ENCODE measurements around the gene ABHD2. TPM values are rescaled to one million over a fixed set of nuclear protein-coding genes. Genes with fewer than 3 reads are reported as not detected.
"Not testable (repeated sequence)": the region's sequence is repeated elsewhere in the genome, so short reads cannot be mapped to it uniquely, and the experiment has no call there.

ABHD2 gene, protein sequence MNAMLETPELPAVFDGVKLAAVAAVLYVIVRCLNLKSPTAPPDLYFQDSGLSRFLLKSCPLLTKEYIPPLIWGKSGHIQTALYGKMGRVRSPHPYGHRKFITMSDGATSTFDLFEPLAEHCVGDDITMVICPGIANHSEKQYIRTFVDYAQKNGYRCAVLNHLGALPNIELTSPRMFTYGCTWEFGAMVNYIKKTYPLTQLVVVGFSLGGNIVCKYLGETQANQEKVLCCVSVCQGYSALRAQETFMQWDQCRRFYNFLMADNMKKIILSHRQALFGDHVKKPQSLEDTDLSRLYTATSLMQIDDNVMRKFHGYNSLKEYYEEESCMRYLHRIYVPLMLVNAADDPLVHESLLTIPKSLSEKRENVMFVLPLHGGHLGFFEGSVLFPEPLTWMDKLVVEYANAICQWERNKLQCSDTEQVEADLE
- 61.1 and 78.2 TPM in 2 replicates for total RNA-seq
- 61.4 TPM for polyA plus RNA-seq (2012)

DNA sequence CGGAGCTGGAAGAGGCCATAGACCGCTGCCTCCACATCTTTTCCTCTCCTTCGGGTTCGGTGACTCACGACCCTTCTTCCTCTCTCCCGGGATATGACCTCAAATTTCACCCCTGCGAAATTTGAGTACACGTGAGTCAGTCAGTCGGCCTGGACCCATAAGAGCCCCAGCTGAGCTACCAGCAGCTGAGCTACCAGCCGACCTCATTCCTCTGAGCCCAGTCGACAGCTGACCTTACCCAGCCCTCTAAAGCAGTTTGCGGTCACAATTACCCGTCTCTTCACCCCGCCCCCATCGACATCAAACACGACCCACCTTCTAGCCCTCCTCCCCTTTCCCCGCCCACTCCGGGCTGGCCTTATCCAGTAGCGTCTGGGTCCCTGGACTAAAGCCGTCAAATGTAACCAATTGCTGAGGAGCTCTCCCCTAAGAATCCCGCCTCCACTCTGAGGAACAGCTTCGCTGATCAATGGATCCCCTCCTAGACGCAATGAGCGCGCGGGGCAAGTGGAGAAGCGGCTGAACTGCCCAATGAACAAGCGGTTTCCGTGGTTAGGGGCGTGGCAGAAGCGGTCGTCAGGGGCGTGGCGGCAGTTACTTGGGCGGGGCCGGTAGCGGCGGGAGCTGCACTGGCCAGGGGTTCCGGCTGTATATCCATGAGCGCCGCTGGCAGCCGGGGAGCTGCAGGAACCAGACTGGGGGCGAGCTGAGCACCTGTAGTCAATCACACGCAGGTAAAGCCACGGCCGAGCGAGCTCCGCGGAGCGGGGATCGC, at the start of gene ABHD2:
Gene ABHD2, plus strand, starts transcription at position 627 of the 775 bp plus-strand sequence. CDS start 27,872 bp downstream, outside the sequence.
- DNase-seq (ENCODE audit: low read depth) = peak; percentile 100

DNA sequence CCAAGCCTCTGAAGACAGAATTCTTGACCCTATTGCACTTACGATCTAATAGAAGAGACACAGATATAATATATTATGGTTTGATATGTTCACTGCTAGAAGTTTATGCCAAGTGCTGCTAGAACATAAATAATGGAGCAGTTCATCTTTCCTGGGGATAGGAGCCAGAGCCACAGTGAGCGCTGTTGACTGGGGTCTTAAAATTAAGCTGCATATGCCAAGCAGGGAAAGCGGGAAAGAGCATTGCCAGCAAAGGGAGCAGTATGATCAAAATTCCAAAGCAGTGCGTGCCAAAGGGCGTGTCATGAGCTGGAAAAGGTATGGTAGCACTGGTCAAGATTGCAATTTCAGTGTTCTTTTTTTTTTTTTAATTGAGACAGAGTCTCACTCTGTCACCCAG, 49.1 kb upstream of the ABHD2 start:
- no peak for DNase-seq (ENCODE audit: low read depth)

DNA sequence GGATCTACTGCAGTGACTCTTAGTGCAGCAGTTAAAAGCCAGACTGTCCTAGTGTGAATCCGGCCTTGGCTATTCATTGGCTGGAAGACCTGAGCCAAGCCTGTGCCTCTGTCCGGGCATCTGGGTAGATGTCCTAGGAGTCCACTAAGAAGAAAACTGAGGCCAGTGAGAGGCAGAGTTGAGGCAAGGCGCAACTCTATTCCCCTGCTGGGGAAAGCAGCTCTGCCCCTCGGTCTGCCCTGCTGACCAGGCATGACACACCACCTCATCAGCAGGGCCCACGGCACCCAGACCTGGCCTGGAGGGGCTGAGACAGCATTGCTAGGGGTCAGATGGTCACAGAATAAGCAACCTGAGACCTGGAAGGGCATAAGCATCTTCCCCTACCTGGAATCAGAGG, 46.7 kb upstream of the ABHD2 start:
- no peak for DNase-seq (ENCODE audit: low read depth)

DNA sequence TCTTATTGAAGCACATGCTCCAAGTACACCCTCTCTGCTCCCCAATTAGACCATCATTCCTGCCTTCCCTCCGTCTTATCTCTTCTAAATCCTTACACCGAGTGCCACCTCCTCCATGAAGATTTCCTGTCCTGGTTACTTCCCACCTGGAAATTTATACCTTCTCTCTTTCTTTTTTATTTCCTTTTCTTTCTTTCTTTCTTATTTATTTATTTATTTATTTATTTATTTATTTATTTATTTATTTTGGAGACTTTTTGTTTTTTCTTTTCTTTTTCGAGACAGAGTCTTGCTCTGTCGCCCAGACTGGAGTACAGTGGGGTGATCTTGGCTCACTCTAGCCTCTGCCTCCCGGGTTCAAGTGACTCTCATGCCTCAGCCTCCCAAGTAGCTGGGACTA, 45.9 kb upstream of the ABHD2 start:
- no peak for DNase-seq (ENCODE audit: low read depth)

DNA sequence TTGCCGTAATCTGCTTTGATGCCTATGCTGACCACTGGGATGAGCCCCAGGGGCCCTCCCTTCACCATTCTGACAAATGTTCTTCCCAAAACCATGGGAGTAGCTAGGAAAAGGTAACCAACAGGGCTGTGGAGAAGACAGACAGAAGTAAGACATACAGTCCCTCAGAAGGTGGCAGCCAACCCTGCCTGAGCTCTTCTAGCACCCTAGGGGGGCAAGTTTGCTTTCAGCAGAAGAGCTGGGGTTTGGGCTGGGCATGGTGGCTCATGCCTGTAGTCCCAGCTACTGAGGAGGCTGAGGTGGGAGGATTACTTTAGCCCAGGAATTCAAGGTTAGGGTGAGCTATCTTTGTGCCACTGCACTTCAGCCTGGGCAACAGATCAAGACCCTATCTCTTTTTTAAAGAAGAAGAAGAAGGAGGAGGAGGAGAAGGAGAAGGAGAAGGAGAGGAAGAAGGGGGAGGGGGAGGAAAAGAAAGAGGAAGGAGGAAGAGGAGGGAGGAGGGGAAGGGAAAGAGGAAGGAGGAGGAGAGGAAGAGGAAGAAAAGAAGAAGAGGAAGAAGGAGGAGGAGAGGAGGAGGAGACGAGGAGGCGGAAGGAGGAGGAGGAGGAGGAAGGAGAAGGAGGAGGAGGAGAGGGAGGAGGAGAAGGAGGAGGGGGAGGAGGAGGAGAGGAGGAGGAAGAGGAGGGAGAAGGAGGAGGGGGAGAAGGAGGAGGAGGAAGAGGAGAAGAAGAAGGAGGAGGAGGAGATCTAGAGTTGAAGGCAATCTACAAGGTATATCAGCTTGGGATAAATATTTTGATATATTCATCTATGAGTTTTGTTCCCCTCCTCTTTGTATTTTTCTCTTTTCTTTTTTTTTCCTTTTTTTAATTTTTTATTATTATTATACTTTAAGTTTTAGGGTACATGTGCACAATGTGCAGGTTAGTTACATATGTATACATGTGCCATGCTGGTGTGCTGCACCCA, 44.9 kb upstream of the ABHD2 start:
- DNase-seq (ENCODE audit: low read depth) = no peak

DNA sequence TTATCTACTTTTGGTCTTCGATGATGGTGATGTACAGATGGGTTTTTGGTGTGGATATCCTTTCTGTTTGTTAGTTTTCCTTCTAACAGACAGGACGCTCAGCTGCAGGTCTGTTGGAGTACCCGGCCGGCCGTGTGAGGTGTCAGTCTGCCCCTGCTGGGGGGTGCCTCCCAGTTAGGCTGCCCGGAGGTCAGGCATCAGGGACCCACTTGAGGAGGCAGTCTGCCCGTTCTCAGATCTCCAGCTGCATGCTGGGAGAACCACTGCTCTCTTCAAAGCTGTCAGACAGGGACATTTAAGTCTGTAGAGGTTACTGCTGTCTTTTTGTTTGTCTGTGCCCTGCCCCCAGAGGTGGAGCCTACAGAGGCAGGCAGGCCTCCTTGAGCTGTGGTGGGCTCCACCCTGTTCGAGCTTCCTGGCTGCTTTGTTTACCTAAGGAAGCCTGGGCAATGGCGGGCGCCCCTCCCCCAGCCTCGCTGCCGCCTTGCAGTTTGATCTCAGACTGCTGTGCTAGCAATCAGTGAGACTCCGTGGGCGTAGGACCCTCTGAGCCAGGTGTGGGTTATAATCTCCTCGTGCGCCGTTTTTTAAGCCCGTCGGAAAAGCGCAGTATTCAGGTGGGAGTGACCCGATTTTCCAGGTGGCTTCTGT, 39.1 kb upstream of the ABHD2 start:
- not testable (repeated sequence) for DNase-seq (ENCODE audit: low read depth)

DNA sequence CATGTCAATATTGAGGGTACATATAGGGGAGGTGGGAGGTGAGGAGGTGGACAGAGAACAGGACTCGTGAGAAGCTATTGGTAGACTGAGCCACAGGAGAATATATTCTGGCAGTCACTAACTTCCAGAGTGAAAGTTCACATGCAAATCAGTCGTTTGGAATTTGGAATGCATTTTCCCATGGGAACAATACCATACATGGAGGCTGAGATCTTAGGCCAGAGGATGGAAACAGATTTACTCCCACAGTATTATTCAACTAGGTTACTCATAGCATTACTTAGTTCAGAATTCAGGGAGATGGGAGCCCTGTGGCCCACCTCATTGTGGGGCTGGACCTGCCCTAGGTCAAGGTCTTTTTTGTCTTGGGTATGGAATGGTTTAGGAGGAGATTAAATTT, 36.4 kb upstream of the ABHD2 start:
- peak; percentile 71 for DNase-seq (ENCODE audit: low read depth)

DNA sequence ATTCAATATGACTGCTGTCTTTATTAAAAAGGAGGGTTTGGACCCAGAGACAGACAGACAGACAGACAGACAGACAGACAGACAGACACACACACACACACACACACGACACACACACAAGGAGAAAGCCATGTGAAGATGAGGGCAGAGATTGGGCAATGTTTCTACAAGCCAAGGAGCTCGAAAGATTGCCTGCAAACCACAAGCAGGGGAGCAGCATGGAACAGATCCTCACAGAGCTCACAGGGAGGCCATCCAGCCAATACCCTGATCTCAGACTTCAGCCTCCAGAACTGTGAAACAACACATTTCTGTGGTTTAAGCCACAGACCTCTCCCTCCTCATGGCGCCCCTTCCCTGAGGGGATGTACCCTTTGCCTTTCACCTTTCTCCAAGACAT, 35.8 kb upstream of the ABHD2 start:
- peak; percentile 74 for DNase-seq (ENCODE audit: low read depth)

DNA sequence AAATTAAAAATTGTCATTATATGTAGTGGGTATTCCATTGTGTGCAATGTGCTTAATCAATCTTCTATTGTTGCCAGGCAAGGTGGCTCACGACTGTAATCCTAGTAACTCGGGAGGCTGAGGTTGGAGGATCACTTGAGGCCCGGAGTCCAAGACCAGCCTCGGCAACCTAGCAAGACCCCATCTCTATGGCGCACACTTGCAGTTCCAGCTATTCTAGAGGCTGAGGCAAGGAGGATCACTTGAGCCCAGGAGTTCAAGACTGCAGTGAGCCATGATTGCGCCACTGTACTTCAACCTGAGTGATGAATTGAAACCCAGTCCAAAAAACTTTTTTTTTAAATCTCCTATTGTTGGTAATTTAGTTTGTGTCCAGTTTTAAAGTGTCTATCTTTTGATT, 33.4 kb upstream of the ABHD2 start:
- no peak for DNase-seq (ENCODE audit: low read depth)

DNA sequence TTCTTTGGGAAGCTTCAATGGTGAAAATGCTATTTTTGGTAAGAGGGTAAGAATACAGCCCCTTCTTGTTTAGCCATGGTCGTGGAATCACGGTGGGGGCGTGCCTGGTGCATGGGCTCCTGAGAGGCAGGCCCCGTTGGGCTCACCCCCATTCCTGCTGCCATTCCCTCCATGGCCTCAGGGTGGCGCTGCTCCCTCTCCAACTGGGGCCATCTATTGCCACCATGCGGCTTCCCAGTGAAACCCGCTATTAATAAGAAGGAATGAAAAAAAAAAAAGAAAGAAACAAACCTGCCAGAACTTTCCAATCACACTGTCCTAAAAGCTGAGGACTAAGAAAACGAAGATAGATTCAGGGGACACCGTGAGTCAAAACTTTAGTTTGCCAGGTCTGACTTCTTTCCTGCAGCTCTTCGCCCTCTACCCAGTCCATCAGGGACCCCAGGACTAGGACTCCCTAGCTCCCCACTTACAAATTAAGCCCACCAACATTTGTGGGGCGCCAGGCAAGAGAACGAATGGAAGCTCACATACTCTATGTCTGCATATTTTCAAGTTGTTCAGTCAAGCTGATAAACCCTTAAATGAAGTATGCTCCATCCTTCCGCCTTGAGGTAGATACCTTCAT, 30.6 kb upstream of the ABHD2 start:
- peak; percentile 88 for DNase-seq (ENCODE audit: low read depth)

DNA sequence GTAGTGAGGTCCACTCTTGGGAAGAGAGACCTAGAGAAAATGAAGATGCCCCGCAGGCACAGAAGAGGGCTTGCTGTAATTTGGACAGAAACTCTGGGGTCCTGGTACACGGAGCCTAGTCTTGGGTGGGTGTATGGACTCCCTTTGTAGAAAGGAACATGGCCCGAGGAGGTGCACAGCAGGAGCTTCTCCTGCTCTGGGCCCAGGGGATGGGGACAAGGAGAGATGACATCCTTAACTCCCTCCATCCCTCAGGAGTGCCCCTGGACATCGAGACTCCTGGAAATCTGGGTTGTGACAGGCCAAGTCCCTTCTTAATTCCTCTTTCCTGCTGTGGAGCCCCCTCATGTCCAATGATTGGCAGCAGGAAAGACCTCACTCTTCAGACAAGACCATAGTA, 29.9 kb upstream of the ABHD2 start:
- no peak for DNase-seq (ENCODE audit: low read depth)

DNA sequence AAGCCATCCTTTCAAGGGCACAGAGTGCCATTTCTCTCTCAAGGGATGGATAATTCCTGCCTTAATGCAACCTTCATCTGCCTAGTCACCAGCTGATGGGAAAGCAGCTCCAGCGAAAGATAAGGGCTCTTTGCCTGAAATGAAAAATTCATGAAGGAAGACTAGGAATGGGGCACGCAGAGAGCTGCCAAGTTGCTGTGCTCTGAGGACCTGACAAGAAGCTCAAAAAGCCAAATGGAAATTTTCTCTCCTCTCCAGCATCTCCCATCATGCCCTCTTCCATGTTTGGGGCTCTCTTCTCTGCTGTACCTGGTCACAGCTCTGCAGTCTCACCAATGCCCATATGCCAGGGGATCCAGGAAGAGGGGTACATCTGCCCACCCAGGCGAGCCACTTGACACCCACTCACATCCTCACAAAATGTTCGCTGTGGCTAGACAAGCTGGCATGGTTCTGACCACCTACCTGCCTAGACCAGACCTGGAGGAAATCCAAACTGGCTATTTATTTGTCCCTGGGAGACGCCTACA, 29.3 kb upstream of the ABHD2 start:
- no peak for DNase-seq (ENCODE audit: low read depth)

DNA sequence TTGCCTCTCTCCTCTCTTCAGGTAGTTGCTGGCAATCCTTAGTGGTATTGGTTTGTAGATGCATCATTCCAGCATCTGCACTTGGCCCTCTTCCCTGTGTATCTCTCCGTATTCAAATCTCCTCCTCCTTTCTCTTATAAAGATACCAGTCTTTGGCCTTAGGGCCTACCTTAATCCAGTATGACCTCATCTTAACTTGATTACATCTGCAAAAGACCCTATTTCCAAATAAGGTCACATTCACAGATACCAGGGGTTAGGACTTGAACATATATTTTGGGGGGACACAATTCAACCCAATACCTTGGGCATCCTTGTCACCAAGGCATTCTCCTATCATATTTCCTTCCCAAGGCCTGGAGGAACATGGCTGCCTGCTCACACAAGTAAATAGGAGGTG, 22.0 kb upstream of the ABHD2 start:
- DNase-seq (ENCODE audit: low read depth) = no peak

DNA sequence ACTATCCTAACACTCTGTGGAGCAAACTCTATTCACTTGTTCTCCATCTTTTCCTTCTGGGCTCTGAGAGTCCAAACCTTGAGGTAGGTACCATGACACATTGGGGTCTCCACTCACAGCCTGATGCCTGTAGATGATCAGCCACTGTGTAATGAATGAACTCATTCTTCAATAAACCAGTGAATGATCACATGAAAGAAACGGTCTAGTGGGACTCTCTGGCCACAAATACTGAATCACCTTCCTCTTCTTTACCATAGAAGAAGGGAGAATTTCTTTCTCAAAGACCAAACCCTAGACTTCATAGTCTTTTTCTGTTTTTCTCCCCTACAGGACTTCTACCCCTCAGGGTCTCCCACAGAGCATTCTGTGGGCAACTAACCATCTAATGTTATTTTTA, 20.5 kb upstream of the ABHD2 start:
- DNase-seq (ENCODE audit: low read depth) = peak; percentile 36

DNA sequence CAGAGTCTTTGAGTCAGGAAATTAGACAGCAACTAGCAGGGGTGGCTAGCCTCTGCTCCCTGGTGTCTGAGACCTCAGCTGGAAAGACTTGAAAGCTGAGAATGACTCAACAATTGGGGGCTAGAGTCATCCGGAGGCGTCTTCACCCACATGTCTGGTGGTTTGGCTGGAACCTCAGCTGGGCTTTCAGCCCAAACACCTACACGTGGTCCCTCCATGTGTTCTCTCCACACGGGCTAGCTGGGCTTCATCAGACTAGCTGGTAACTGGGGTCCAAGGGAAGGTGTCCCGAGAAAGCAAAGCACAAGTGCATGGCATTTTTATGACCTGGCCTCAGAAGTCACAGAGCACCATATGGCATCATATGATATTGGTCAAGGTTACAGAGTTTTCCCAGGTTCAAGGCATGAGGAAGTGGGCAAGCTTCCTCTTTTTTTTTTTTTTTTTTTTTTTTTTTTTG, 19.9 kb upstream of the ABHD2 start:
- DNase-seq (ENCODE audit: low read depth) = peak; percentile 96

DNA sequence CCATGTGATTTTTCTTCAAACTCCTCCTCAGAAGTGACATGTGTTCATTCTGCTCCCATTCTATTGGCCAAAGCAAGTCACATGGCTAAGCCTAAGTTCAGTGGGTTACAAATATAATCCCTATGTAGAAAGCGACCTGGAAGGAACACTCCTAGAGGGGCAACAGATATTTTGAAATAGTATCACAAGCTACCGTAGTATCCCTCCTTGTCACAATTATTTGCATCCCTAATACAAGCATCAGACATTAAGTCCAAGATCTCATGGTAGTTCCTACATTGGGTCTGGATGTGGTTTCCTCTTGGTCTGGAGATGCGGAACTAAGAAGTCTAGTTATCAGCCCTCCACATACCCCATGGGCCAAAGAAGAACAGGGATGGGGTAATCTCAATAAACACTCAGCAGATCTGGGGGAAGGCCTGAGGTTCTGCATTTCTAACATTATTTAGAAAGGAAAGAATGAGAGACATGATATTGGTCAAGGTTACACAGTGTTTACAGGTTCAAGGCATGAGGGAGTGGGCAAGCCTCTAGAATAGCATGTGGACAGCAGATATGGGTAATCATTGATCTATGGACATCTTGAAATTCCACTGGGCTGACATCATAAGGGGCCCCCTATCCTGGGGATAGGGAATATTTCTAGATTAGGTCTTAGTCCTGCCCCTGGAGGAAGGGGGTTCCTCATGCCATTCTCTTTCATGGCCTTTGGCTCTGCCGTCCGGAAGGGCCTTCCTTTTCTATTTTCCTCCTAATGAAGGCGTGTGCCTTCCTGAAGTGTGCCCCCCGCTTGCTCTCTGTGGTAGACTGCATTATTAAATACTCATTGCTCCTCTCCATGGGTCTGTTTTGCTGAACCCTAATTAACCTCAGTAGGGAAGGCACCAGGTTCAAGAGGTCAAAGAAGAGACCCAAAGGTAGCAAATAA, 17.8 kb upstream of the ABHD2 start:
- DNase-seq (ENCODE audit: low read depth) = no peak

DNA sequence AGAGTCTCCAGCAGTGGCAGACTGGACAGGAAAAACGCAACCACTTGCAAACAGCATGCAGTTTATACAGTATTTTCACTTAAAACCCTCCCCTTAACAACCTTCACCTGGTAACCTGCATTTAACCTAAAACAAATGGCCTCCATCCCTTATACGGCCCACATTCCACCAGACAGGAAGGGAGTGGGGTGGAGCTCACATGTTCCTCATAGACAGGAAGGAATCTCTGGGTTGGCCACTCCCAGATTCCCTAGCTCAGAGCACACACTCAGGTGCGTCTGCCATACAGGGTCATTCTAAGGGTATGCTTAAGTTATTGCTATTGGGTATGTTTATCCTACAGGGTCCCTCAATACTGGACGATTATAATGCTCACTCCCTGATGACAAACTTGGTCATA, 16.8 kb upstream of the ABHD2 start:
- DNase-seq (ENCODE audit: low read depth) = no peak

DNA sequence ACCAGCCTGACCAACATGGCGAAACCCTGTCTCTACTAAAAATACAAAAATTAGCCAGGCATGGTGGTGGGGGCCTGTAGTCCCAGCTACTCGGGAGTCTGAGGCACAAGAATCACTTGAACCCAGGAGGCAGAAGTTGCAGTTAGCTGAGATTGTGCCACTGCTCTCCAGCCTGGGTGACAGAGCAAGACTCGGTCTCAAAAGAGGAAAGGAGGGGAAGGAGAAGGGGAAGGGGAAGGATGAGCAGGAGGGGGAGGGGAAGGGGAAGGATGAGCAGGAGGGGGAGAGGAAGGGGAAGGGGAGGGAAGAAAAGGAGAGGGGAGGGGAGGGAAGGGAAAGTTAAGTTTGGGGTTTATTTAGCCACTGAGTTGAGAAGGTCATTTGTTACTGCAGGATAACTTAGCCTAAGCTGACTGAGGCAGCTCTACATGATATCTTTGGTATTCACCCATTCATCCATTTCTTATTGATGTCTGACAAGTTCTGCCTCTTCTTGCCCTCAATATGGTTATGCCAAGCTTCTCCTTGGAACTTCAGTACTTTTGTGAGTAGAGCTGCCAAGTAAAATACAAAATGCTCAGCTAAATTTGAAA, 15.9 kb upstream of the ABHD2 start:
- DNase-seq (ENCODE audit: low read depth) = no peak

Measured in myocyte (in vitro differentiated cells).